Parathyroid adenoma (tissue), 2 donors: ENCODE measurements around the gene FILIP1.

Source experiments
- H2AFZ ChIP-seq: fragments of 300-600 bp; sonication (generic); one replicate; pipeline ENCODE4 v1.7.0; 2017; ENCODE audit warnings: antibody characterized with exemption, mild to moderate bottlenecking
- H3K27ac ChIP-seq: fragments of 300-600 bp; sonication (generic); one replicate; pipeline ENCODE4 v1.7.0; 2017
- H3K27me3 ChIP-seq: fragments of 300-600 bp; sonication (generic); one replicate; pipeline ENCODE4 v1.7.0; 2017; ENCODE audit warnings: low read length; ENCODE audit not compliant: control insufficient read depth, insufficient read depth
- H3K36me3 ChIP-seq: fragments of 300-600 bp; sonication (generic); one replicate; pipeline ENCODE4 v1.7.0; 2017; ENCODE audit warnings: low read length; ENCODE audit not compliant: control insufficient read depth, insufficient read depth
- H3K4me1 ChIP-seq: fragments of 300-600 bp; sonication (generic); one replicate; pipeline ENCODE4 v1.7.0; 2017; ENCODE audit warnings: control low read depth
- H3K4me2 ChIP-seq: fragments of 300-600 bp; sonication (generic); one replicate; pipeline ENCODE4 v1.7.0; 2017; ENCODE audit warnings: low read length
- H3K4me3 ChIP-seq: fragments of 300-600 bp; sonication (generic); one replicate; pipeline ENCODE4 v1.7.0; 2017; ENCODE audit warnings: low read depth, low read length
- H3K79me2 ChIP-seq: fragments of 300-600 bp; sonication (generic); one replicate; pipeline ENCODE4 v1.7.0; 2017; ENCODE audit warnings: control low read depth
- H3K9ac ChIP-seq: fragments of 300-600 bp; sonication (generic); one replicate; pipeline ENCODE4 v1.7.0; 2017; ENCODE audit warnings: mild to moderate bottlenecking
- H3K9me3 ChIP-seq: fragments of 300-600 bp; sonication (generic); one replicate; pipeline ENCODE4 v1.7.0; 2017; ENCODE audit warnings: low read length; ENCODE audit not compliant: control insufficient read depth
- CTCF ChIP-seq: fragments of 300-600 bp; sonication (generic); IDR thresholded peaks from one replicate; pipeline ENCODE4 v1.7.0; 2017; ENCODE audit warnings: antibody characterized with exemption, mild to moderate bottlenecking
- donor health status: primary hyperparathyroidism.

Gene FILIP1, protein sequence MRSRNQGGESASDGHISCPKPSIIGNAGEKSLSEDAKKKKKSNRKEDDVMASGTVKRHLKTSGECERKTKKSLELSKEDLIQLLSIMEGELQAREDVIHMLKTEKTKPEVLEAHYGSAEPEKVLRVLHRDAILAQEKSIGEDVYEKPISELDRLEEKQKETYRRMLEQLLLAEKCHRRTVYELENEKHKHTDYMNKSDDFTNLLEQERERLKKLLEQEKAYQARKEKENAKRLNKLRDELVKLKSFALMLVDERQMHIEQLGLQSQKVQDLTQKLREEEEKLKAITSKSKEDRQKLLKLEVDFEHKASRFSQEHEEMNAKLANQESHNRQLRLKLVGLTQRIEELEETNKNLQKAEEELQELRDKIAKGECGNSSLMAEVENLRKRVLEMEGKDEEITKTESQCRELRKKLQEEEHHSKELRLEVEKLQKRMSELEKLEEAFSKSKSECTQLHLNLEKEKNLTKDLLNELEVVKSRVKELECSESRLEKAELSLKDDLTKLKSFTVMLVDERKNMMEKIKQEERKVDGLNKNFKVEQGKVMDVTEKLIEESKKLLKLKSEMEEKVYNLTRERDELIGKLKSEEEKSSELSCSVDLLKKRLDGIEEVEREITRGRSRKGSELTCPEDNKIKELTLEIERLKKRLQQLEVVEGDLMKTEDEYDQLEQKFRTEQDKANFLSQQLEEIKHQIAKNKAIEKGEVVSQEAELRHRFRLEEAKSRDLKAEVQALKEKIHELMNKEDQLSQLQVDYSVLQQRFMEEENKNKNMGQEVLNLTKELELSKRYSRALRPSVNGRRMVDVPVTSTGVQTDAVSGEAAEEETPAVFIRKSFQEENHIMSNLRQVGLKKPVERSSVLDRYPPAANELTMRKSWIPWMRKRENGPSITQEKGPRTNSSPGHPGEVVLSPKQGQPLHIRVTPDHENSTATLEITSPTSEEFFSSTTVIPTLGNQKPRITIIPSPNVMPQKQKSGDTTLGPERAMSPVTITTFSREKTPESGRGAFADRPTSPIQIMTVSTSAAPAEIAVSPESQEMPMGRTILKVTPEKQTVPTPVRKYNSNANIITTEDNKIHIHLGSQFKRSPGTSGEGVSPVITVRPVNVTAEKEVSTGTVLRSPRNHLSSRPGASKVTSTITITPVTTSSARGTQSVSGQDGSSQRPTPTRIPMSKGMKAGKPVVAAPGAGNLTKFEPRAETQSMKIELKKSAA (N-terminal part only)

GRCh38 chr6:75493400-75494064, at the start of gene FILIP1:
TSS of gene FILIP1 (minus strand) at chr6:75493800. CDS start at chr6:75414972, 78,828 bp downstream.
- H3K27ac ChIP-seq = peak within 1 kb of the TSS; percentile 58
- no peak for TF ChIP-seq CTCF
- H3K36me3 ChIP-seq = no peaks in the 10 kb centered on the region
- no peaks in the 10 kb centered on the region for H3K27me3 ChIP-seq
- no peaks in the 10 kb centered on the region for H3K9me3 ChIP-seq
- H3K4me3 ChIP-seq = peak within 1 kb of the TSS; percentile 50
- no peak within 1 kb of the TSS for H3K9ac ChIP-seq
- peak within 1 kb of the TSS; percentile 80 for H3K4me2 ChIP-seq
- no peaks in the 10 kb centered on the region for H3K79me2 ChIP-seq
- H3K4me1 ChIP-seq = no peaks in the 10 kb centered on the region
- H2AFZ ChIP-seq = peak within 1 kb of the TSS; percentile 19

GRCh38 chr6:75543311-75543710, 49.7 kb upstream of the FILIP1 start:
- H3K9me3 ChIP-seq = no peaks in the 10 kb centered on the region
- H2AFZ ChIP-seq = no peak overlapping the region
- H3K4me2 ChIP-seq = no peak overlapping the region
- no peaks in the 10 kb centered on the region for H3K27me3 ChIP-seq
- no peak overlapping the region for H3K4me3 ChIP-seq
- H3K4me1 ChIP-seq = no peaks in the 10 kb centered on the region
- no peak overlapping the region for H3K9ac ChIP-seq
- H3K27ac ChIP-seq = no peak overlapping the region
- no peaks in the 10 kb centered on the region for H3K79me2 ChIP-seq
- H3K36me3 ChIP-seq = no peaks in the 10 kb centered on the region
- TF ChIP-seq CTCF = no peak

DNA sequence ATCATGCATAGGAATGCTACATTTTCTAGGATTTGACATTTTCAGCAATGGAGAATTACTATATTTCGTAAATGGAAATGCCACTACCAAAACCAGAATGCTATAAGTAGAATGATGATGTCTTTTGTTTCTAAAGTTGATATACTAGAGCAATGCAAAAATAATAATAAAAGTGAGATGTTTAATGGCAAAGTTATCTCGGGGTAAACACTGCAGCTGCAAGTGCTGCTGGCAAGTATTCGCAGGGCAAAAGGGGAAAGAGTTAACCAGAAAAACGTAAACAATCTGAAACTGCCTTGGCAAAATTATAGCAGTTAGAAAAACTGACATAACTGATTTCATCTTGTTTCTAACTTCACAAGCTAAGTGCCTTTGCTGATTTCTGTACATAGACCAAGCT, 45.5 kb upstream of the FILIP1 start:
- Histone ChIP-seq H3K27ac (no peak overlapping the region), H3K4me2 (no peak overlapping the region), H3K27me3 (no peaks in the 10 kb centered on the region), H3K9me3 (no peaks in the 10 kb centered on the region), H3K4me3 (no peak overlapping the region), H3K79me2 (no peaks in the 10 kb centered on the region), H3K9ac (no peak overlapping the region), H3K4me1 (no peaks in the 10 kb centered on the region), H3K36me3 (no peaks in the 10 kb centered on the region), H2AFZ (no peak overlapping the region)
- no peak for TF ChIP-seq CTCF

- no peaks in the 10 kb centered on the region for H3K79me2 ChIP-seq
- no peaks in the 10 kb centered on the region for H3K4me1 ChIP-seq
- H3K9ac ChIP-seq = no peak overlapping the region
- TF ChIP-seq CTCF = no peak
- no peaks in the 10 kb centered on the region for H3K27me3 ChIP-seq
- H3K4me2 ChIP-seq = no peak overlapping the region
- no peak overlapping the region for H2AFZ ChIP-seq
- no peak overlapping the region for H3K27ac ChIP-seq
- H3K4me3 ChIP-seq = no peak overlapping the region
- H3K9me3 ChIP-seq = no peaks in the 10 kb centered on the region
- no peaks in the 10 kb centered on the region for H3K36me3 ChIP-seq
These were observed 38.9 kb upstream of the FILIP1 start for GRCh38 chr6:75532521-75532920.
